Lower lobe of right lung (tissue), 2 donors: ENCODE results near the gene APOB. TPM values are rescaled to one million over a fixed set of nuclear protein-coding genes. Genes with fewer than 3 reads are reported as not detected.

Experiments
- ATAC-seq, 2 donors: fragments of 200-7000 bp; cut with Tn5 transposase; one replicate each; pipeline ENCODE4 v1.9.1; 2020 to 2022; ENCODE audit warnings: mild to moderate bottlenecking in 2 of 2, moderate library complexity in 2 of 2
- DNase-seq: peaks from one replicate; pipeline ENCODE4 v3.0.0-alpha.2; 2020
- H3K27ac ChIP-seq: fragments of 200-600 bp; one replicate; pipeline ENCODE4 v1.8.0; 2022
- H3K27me3 ChIP-seq: fragments of 200-600 bp; one replicate; pipeline ENCODE4 v1.8.0; 2022; ENCODE audit warnings: low read depth
- H3K36me3 ChIP-seq: fragments of 200-600 bp; one replicate; pipeline ENCODE4 v1.8.0; 2022; ENCODE audit warnings: mild to moderate bottlenecking
- H3K4me1 ChIP-seq: fragments of 200-600 bp; one replicate; pipeline ENCODE4 v1.8.0; 2022
- H3K4me3 ChIP-seq: fragments of 200-600 bp; one replicate; pipeline ENCODE4 v1.8.0; 2022; ENCODE audit warnings: mild to moderate bottlenecking
- H3K9me3 ChIP-seq: fragments of 200-600 bp; one replicate; pipeline ENCODE4 v1.8.0; 2022
- CTCF ChIP-seq: fragments of 200-600 bp; IDR thresholded peaks from one replicate; pipeline ENCODE4 v1.8.0; 2022; ENCODE audit warnings: antibody characterized with exemption, mild to moderate bottlenecking
- intact Hi-C: fragments of 100-400 bp; cut with DNase I; formaldehyde crosslinking; loops from one replicate; pipeline ENCODE4 v1.11.0; 2022
- long read RNA-seq: library from polyadenylated mRNA; unstranded; transcript quantifications from one replicate; pipeline ENCODE4 v2.0.0, GENCODE V29; 2021
- total RNA-seq: library from RNA; stranded (reverse); fragmentation: NEBNext Ultra II Directional; extraction: Animal tissue kit (Norgen Biotek cat#: 25700); gene quantifications from one replicate; pipeline ENCODE4 v1.2.1, GENCODE V29; 2021
- donor health status: DM: no; HTN: yes; CAD: no; lungs with severe emphysema.

APOB gene
- total RNA-seq, result 0.53 TPM
- long read RNA-seq, result 0 reads

- peaks cover 9% of the 10 kb centered on the region for H3K27me3 ChIP-seq
- no peak for TF ChIP-seq CTCF
- intact Hi-C loops, result no loop called here
- ATAC-seq, result peak; percentile 40 to 57
- no peak within 1 kb of the TSS for H3K27ac ChIP-seq
- peak within 1 kb of the TSS; percentile 2 for H3K4me3 ChIP-seq
- peak; percentile 51 for DNase-seq
- no peaks in the 10 kb centered on the region for H3K36me3 ChIP-seq
- H3K9me3 ChIP-seq, result no peaks in the 10 kb centered on the region
- peaks cover 20% of the 10 kb centered on the region for H3K4me1 ChIP-seq
These were observed at the start of gene APOB for GRCh38 chr2:21043744-21044532. Gene APOB, minus strand, starts transcription at chr2:21044073. Its CDS starts 128 bp downstream, at chr2:21043945.

- Histone ChIP-seq H3K36me3 (no peaks in the 10 kb centered on the region), H3K27ac (no peak overlapping the region), H3K4me3 (no peak overlapping the region), H3K9me3 (no peaks in the 10 kb centered on the region), H3K4me1 (no peaks in the 10 kb centered on the region), H3K27me3 (no peaks in the 10 kb centered on the region)
- TF ChIP-seq CTCF, result no peak
- no peak for ATAC-seq
- DNase-seq, result no peak
- intact Hi-C loops, result no loop called here
These were observed 48.5 kb upstream of the APOB start for GRCh38 chr2:21092308-21092869.

GRCh38 chr2:21084401-21084800, 40.5 kb upstream of the APOB start:
- H3K27me3 ChIP-seq, result no peaks in the 10 kb centered on the region
- ATAC-seq (no peak), DNase-seq (no peak)
- TF ChIP-seq CTCF, result no peak
- no peaks in the 10 kb centered on the region for H3K4me1 ChIP-seq
- no peaks in the 10 kb centered on the region for H3K9me3 ChIP-seq
- intact Hi-C loops, result no loop called here
- H3K27ac ChIP-seq, result no peak overlapping the region
- no peak overlapping the region for H3K4me3 ChIP-seq
- H3K36me3 ChIP-seq, result no peaks in the 10 kb centered on the region

GRCh38 chr2:21083482-21083881, 39.6 kb upstream of the APOB start:
- ATAC-seq (no peak), DNase-seq (no peak)
- Histone ChIP-seq H3K9me3 (no peaks in the 10 kb centered on the region), H3K4me3 (no peak overlapping the region), H3K4me1 (no peaks in the 10 kb centered on the region), H3K36me3 (no peaks in the 10 kb centered on the region), H3K27ac (no peak overlapping the region), H3K27me3 (no peaks in the 10 kb centered on the region)
- TF ChIP-seq CTCF, result no peak
- intact Hi-C loops, result no loop called here

GRCh38 chr2:21078296-21078695, 34.4 kb upstream of the APOB start:
- no peak overlapping the region for H3K27ac ChIP-seq
- H3K4me1 ChIP-seq, result no peaks in the 10 kb centered on the region
- no peaks in the 10 kb centered on the region for H3K36me3 ChIP-seq
- no peaks in the 10 kb centered on the region for H3K9me3 ChIP-seq
- DNase-seq, result no peak
- H3K4me3 ChIP-seq, result no peak overlapping the region
- ATAC-seq, result no peak
- intact Hi-C loops, result no loop called here
- H3K27me3 ChIP-seq, result no peaks in the 10 kb centered on the region
- no peak for TF ChIP-seq CTCF
